Karpas-422 (cell line): ENCODE measurements around the gene ITPR1. TPM values are rescaled to one million over a fixed set of nuclear protein-coding genes. Genes with fewer than 3 reads are reported as not detected.

Experiments
- DNase-seq: peaks from one replicate; pipeline ENCODE4 v3.0.0-alpha.2; 2015
- H2AFZ ChIP-seq: fragments of 200-600 bp; sonication (generic); 2 replicates; pipeline ENCODE4 v1.6.1; 2014; ENCODE audit warnings: antibody characterized with exemption, low read length, mixed read lengths
- H3K27ac ChIP-seq: fragments of 200-600 bp; sonication (generic); 2 replicates; pipeline ENCODE4 v1.5.1; 2014; ENCODE audit warnings: mild to moderate bottlenecking, low read length, moderate library complexity
- H3K27me3 ChIP-seq: fragments of 200-600 bp; sonication (generic); 2 replicates; pipeline ENCODE4 v1.6.1; 2014; ENCODE audit warnings: low read length, mixed read lengths
- H3K36me3 ChIP-seq: fragments of 200-600 bp; sonication (generic); 2 replicates; pipeline ENCODE4 v1.6.1; 2014; ENCODE audit warnings: low read length, mixed read lengths; ENCODE audit not compliant: insufficient read depth
- H3K4me1 ChIP-seq: fragments of 200-600 bp; sonication (generic); 2 replicates; pipeline ENCODE4 v1.6.1; 2014; ENCODE audit warnings: mild to moderate bottlenecking, low read length, mixed read lengths
- H3K4me2 ChIP-seq: fragments of 200-600 bp; sonication (generic); 2 replicates; pipeline ENCODE4 v1.6.1; 2014; ENCODE audit warnings: low read length, low read depth, mild to moderate bottlenecking; ENCODE audit not compliant: poor library complexity, severe bottlenecking
- H3K4me3 ChIP-seq: fragments of 200-600 bp; sonication (generic); 2 replicates; pipeline ENCODE4 v1.5.1; 2014; ENCODE audit warnings: mild to moderate bottlenecking, antibody characterized with exemption, low read length, mixed read lengths
- H3K79me2 ChIP-seq: fragments of 200-600 bp; sonication (generic); 2 replicates; pipeline ENCODE4 v1.6.1; 2014; ENCODE audit warnings: mild to moderate bottlenecking, low read length, mixed read lengths
- H3K9ac ChIP-seq: fragments of 200-600 bp; sonication (generic); 2 replicates; pipeline ENCODE4 v1.6.0; 2014; ENCODE audit warnings: low read length
- H3K9me2 ChIP-seq: fragments of 200-600 bp; sonication (generic), shearing (Covaris generic); replicated peaks from 2 replicates; pipeline ENCODE4 v1.6.0; 2014; ENCODE audit warnings: mild to moderate bottlenecking, low read length, moderate library complexity; ENCODE audit not compliant: insufficient read depth
- H3K9me3 ChIP-seq: fragments of 300-700, 200-600 bp; sonication (generic); 2 replicates; pipeline ENCODE4 v1.6.1; 2014; ENCODE audit warnings: low read length, mixed read lengths
- H4K20me1 ChIP-seq: fragments of 200-600 bp; sonication (generic); 2 replicates; pipeline ENCODE4 v1.6.1; 2014; ENCODE audit warnings: mild to moderate bottlenecking, antibody characterized with exemption, low read length, low read depth; ENCODE audit not compliant: insufficient read depth
- total RNA-seq: library from RNA; depleted of rRNA; stranded (reverse); fragments of >200 nt; shearing (Covaris generic); gene quantifications from 2 replicates; pipeline ENCODE4 v1.2.3, GENCODE V29; 2014; ENCODE audit warnings: low replicate concordance

The ITPR1 gene
- total RNA-seq, 1 experiment from 2014 or later = 18.2 TPM

DNA sequence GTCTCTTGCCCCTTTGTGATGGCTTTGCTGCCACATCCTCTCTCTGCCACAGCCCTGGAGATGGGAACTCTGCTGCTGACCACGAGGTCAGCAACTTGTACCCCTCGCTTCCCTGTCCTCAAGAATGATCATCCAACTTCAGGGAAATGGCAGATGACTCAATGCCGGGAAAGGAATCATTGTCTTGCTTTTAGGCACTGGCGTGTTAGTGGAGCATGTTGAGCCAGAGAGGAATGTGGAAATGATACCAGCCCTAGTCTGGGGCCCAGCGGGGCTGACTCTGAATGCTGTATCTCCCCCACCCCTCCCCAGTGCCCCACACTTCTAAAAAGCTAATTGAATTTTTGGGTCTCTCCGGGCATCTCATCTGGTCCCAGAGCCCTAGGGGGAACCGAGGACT is 301.2 kb downstream of the ITPR1 start:
- Histone ChIP-seq H3K27me3 (no peaks in the 10 kb centered on the region), H4K20me1 (no peaks in the 10 kb centered on the region), H2AFZ (no peak overlapping the region), H3K4me1 (peaks cover 1% of the 10 kb centered on the region; the same call in 1 of the 2 replicates), H3K9ac (no peak overlapping the region), H3K9me2 (no peaks in the 10 kb centered on the region), H3K79me2 (no peaks in the 10 kb centered on the region), H3K9me3 (no peaks in the 10 kb centered on the region), H3K4me2 (no peak overlapping the region), H3K27ac (no peak overlapping the region), H3K36me3 (no peaks in the 10 kb centered on the region), H3K4me3 (no peak overlapping the region)
- no peak for DNase-seq

DNA sequence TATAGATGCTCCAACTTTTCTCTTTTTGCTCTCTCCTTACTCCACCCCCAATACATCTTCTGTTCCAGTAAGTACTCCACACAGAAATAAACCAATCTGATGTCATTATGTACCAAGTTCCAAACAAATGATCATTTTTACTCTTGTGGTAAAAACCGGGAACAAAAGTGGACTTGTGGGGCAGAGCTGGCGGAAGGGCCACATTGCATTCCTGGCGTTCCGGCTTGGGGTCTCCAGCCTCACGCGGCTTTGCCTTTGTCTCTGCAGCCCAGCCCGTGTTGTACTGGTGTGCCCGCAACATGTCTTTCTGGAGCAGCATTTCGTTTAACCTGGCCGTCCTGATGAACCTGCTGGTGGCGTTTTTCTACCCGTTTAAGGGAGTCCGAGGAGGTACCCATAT is 301.6 kb downstream of the ITPR1 start:
- no peak overlapping the region for H3K9ac ChIP-seq
- no peaks in the 10 kb centered on the region for H3K9me2 ChIP-seq
- no peaks in the 10 kb centered on the region for H3K79me2 ChIP-seq
- no peaks in the 10 kb centered on the region for H3K27me3 ChIP-seq
- no peak overlapping the region for H2AFZ ChIP-seq
- H4K20me1 ChIP-seq = no peaks in the 10 kb centered on the region
- no peak overlapping the region for H3K4me3 ChIP-seq
- peaks cover 6% of the 10 kb centered on the region; the same call in 1 of the 2 replicates for H3K4me1 ChIP-seq
- no peaks in the 10 kb centered on the region for H3K9me3 ChIP-seq
- H3K27ac ChIP-seq = no peak overlapping the region
- no peaks in the 10 kb centered on the region for H3K36me3 ChIP-seq
- DNase-seq = no peak
- no peak overlapping the region for H3K4me2 ChIP-seq

DNA sequence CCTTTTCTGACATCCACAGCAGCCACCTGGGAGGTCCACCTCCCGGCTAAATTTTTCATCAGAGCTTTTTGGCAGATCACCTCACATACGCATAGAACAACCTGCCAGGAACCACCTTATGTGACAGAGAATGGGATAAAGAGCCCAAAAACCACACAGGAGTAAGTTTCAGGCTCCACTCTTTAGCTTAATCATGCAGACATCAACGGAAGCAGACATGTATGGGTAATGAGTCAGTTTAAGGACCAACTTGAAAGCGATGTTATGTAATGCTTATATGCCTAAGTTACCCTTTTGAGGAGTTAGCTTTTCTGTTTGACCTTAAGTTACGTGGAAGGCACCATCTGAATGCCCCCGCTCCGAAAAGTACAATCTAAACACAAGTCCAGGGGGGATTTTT is 302.8 kb downstream of the ITPR1 start:
- no peak overlapping the region for H3K4me3 ChIP-seq
- peaks cover 7% of the 10 kb centered on the region for H3K4me1 ChIP-seq
- no peaks in the 10 kb centered on the region for H3K9me3 ChIP-seq
- H3K9ac ChIP-seq = no peak overlapping the region
- no peak for DNase-seq
- no peaks in the 10 kb centered on the region for H3K79me2 ChIP-seq
- H3K27me3 ChIP-seq = no peaks in the 10 kb centered on the region
- no peaks in the 10 kb centered on the region for H3K36me3 ChIP-seq
- no peak overlapping the region for H2AFZ ChIP-seq
- H3K4me2 ChIP-seq = no peak overlapping the region
- no peak overlapping the region for H3K27ac ChIP-seq
- no peaks in the 10 kb centered on the region for H4K20me1 ChIP-seq
- H3K9me2 ChIP-seq = no peaks in the 10 kb centered on the region

DNA sequence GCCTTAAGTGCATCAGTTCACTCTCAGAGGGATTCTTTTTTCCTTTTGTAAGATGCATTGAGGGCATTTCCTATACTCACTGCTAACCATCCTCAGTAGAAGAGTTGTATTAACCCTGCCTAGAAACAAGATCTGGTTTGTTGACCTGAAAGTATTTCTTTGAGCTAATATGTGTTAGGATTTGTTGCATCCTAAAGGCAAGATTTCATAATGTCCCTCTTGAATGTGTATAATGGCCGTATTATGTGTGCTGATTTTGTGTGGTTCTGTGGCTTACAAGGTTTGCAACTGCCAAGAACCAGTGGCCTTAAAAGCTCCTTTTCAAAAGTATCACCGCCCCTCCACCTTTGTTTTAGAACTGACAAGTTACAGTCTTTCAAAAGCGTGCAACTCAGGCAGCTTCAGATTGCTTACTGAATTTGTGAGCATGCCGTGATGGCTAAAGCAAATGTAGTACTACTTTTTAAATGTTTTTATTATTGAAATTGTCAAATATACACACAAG is 304.1 kb downstream of the ITPR1 start:
- H3K4me2 ChIP-seq = no peak overlapping the region
- H3K4me1 ChIP-seq = peaks cover 11% of the 10 kb centered on the region
- H3K9me3 ChIP-seq = no peaks in the 10 kb centered on the region

DNA sequence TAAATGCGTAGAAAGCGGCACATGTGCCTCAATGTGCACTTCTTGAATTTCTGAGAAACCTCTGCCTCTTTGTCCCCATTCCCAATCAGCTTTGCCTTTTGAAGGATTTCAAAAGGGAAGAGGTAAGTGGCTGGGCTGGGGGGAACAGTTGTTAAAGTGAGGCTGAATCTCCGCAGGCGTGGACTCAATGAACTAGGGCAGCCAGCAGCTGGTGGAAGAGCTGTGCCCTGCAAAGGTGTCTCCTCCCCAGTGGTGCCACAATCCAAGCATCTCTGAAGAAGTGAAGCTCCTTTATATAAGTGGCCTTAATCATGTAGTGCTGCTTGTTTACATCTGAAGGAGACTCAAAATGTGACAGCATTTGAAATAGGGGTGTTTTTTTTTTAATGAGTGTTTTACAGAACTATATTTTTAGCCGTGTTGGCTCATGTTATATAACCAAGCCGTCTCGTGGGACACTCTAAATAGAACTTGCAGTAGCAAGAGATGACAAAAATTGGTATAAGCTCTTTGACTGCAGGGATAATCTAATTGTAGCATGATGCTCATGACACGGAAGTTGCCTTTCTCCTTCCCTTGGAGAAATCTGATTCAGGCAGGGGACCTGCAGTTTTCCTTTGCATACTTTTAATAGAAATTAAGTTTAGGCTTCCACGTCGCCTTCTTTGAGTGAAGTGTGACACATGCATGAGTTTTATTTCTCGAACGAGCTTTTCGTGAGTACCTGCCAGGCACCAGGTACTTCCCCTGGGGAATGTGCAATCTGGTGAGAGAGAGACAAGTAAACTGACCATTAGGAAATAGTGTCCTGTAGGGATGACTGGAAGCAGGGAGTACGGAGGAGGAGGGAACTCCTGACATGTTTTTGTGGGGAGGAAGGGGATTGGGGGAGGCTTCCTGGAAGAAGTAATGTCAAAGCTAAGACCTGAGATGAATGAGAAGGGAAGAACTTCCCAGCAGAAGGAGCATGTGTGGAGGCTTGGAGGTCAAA is 306.4 kb downstream of the ITPR1 start:
- no peak overlapping the region for H3K4me3 ChIP-seq
- no peak overlapping the region for H2AFZ ChIP-seq
- no peaks in the 10 kb centered on the region for H3K9me2 ChIP-seq
- H3K27me3 ChIP-seq = no peaks in the 10 kb centered on the region
- H3K27ac ChIP-seq = no peak overlapping the region
- no peaks in the 10 kb centered on the region for H3K9me3 ChIP-seq
- DNase-seq = no peak
- H3K36me3 ChIP-seq = no peaks in the 10 kb centered on the region
- no peak overlapping the region for H3K4me2 ChIP-seq
- H4K20me1 ChIP-seq = no peaks in the 10 kb centered on the region
- no peaks in the 10 kb centered on the region for H3K79me2 ChIP-seq
- no peak overlapping the region for H3K9ac ChIP-seq
- peaks cover 11% of the 10 kb centered on the region for H3K4me1 ChIP-seq

More for the DNA sequence above, 304.1 kb downstream of the ITPR1 start:
- Histone ChIP-seq H2AFZ (no peak overlapping the region), H3K79me2 (no peaks in the 10 kb centered on the region), H3K9ac (no peak overlapping the region), H3K27me3 (no peaks in the 10 kb centered on the region), H3K9me2 (no peaks in the 10 kb centered on the region), H4K20me1 (no peaks in the 10 kb centered on the region), H3K27ac (no peak overlapping the region), H3K4me3 (no peak overlapping the region), H3K36me3 (no peaks in the 10 kb centered on the region)
- no peak for DNase-seq

DNA sequence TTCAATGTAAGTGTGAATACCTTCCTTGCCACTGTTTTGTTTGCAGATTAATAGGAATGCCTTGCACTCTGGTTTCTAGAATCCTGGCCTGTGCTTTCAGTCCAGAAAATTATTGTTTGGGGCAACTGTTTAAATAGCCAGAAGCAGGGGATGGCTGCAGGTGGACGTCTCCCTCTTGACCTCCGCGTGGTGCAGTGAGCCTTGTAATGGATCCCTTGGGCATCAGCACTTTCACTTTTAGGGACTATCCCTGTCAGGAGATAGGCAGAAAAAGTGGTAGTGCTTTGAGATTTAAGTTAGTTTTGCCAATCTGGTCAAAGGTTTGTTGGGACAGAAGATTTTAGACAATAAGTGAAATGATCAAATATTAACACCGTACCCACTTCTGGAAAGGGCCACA is 307.4 kb downstream of the ITPR1 start:
- Histone ChIP-seq H3K9me3 (no peaks in the 10 kb centered on the region), H3K79me2 (no peaks in the 10 kb centered on the region), H3K4me3 (no peak overlapping the region), H3K27ac (no peak overlapping the region), H3K9ac (no peak overlapping the region), H2AFZ (no peak overlapping the region), H3K9me2 (no peaks in the 10 kb centered on the region), H3K4me2 (no peak overlapping the region), H4K20me1 (no peaks in the 10 kb centered on the region), H3K27me3 (no peaks in the 10 kb centered on the region), H3K36me3 (no peaks in the 10 kb centered on the region), H3K4me1 (peaks cover 11% of the 10 kb centered on the region)
- DNase-seq = no peak

DNA sequence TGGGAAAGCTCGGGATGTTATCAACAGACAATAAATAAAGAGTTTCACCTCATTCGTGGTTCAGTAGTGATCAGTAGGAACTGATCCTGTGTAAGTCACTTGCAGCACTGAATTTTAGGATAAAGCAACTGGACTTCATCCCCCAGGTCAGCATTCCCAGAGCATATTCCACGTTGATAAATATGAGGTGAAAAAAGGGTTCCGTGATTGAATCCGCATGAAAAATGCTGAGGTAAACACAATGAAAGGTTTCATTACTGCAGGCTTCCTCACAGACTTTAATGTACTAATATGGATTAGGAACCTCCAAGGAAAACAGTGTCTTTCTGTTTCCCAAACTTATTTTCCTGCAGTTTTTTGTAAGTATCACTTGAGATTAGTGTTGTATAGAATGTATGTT is 308.7 kb downstream of the ITPR1 start:
- Histone ChIP-seq H4K20me1 (no peaks in the 10 kb centered on the region), H3K27ac (no peak overlapping the region), H3K27me3 (no peaks in the 10 kb centered on the region), H3K9ac (no peak overlapping the region), H3K9me3 (no peaks in the 10 kb centered on the region), H3K4me2 (no peak overlapping the region), H3K9me2 (no peaks in the 10 kb centered on the region), H3K36me3 (no peaks in the 10 kb centered on the region), H3K4me3 (no peak overlapping the region), H2AFZ (no peak overlapping the region), H3K4me1 (peaks cover 11% of the 10 kb centered on the region), H3K79me2 (no peaks in the 10 kb centered on the region)
- no peak for DNase-seq

DNA sequence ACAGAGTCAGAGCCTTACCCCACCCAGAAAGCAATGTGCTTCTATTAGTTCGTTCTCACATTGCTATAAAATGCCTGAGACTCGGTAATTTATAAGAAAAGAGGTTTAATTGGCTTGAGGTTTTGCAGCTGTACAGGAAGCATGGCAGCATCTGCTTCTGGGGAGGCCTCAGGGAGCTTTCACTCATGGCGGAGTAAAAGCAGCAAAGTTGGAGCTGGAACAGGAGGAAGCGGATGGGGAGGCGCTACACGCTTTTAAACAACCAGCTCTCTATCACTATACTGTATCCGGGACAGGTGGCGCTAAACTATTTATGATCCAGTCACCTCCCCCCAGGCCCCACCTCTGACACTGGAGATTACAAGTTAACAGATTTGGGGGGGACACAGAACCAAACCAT is 309.8 kb downstream of the ITPR1 start:
- Histone ChIP-seq H2AFZ (no peak overlapping the region), H3K27ac (no peak overlapping the region), H3K79me2 (no peaks in the 10 kb centered on the region), H3K36me3 (no peaks in the 10 kb centered on the region), H3K9me2 (no peaks in the 10 kb centered on the region), H3K4me3 (no peak overlapping the region), H3K4me2 (no peak overlapping the region), H3K27me3 (no peaks in the 10 kb centered on the region), H3K4me1 (peaks cover 11% of the 10 kb centered on the region), H3K9me3 (no peaks in the 10 kb centered on the region), H4K20me1 (no peaks in the 10 kb centered on the region), H3K9ac (no peak overlapping the region)
- DNase-seq = no peak
